Right lobe of liver (tissue), 6 donors: Measurements from ENCODE around the gene CALD1. TPM values are rescaled to one million over a fixed set of nuclear protein-coding genes. Genes with fewer than 3 reads are reported as not detected.

Experiments
- ATAC-seq, 4 donors: fragments of 200-7000 bp; cut with Tn5 transposase; one replicate each; pipeline ENCODE4 v1.9.1; 2020; ENCODE audit warnings: mild to moderate bottlenecking in 4 of 4, moderate library complexity in 4 of 4
- DNase-seq, 3 donors: peaks; one replicate each; pipeline ENCODE4 v3.0.0-alpha.2; 2020
- H3K27ac ChIP-seq, 3 donors: fragments of 200-600 bp; one replicate each; pipeline ENCODE4 v1.8.0; 2022
- H3K27me3 ChIP-seq, 2 donors: fragments of 200-600 bp; one replicate each; pipeline ENCODE4 v1.8.0; 2022
- H3K36me3 ChIP-seq, 4 donors: fragments of 200-600 bp; sonication (generic) in 1 of 4; one replicate each; pipeline versions ENCODE4 v1.5.1 to v1.8.0; 2017 to 2022; ENCODE audit warnings: control low read depth in 1 of 4
- H3K4me1 ChIP-seq, 4 donors: fragments of 200-600 bp; sonication (generic) in 1 of 4; one replicate each; pipeline versions ENCODE4 v1.5.1 to v1.8.0; 2017 to 2022; ENCODE audit warnings: control low read depth in 1 of 4
- H3K4me3 ChIP-seq, 3 donors: fragments of 200-600 bp; one replicate each; pipeline ENCODE4 v1.8.0; 2022
- H3K9me3 ChIP-seq, 4 donors: fragments of 200-600 bp; sonication (generic) in 1 of 4; one replicate each; pipeline versions ENCODE4 v1.5.1 to v1.8.0; 2017 to 2022; ENCODE audit warnings: control low read depth in 1 of 4
- POLR2A ChIP-seq: fragments of 450-650 bp; IDR thresholded peaks from one replicate; pipeline ENCODE4 v1.6.1; 2017; ENCODE audit warnings: antibody characterized with exemption, mild to moderate bottlenecking
- WGBS: methylation state at CpG from one replicate; pipeline ENCODE4 v1.1.6; 2018; ENCODE audit warnings: low coverage, low lambda C conversion rate; ENCODE audit not compliant: insufficient coverage; ENCODE audit errors: missing lambda C conversion rate; 5-methylcytosine and 5-hydroxymethylcytosine counted together
- intact Hi-C, 2 donors: fragments of 100-400 bp; cut with DNase I; formaldehyde crosslinking; loops; one replicate each; pipeline versions ENCODE4 v1.11.2 to v1.14.1; 2022
- total RNA-seq, 6 experiments: library from RNA; depleted of rRNA in 2 of 6; stranded (reverse); fragments of >200 nt in 2 of 6; fragmentation: NEBNext Ultra II Directional in 3 of 6; extraction: Animal tissue kit (Norgen Biotek cat#: 25700) in 3 of 6; gene quantifications; one replicate each; pipeline versions ENCODE4 v1.1.0 to v1.2.4, GENCODE V29; 2016 to 2023
- TF ChIP-seq, protein P1 (sequence below), 4 donors: fragments of 200-600 bp in 3 of 4; fragments of 450-650 bp in 1 of 4; IDR thresholded peaks; one replicate each; pipeline versions ENCODE4 v1.5.1 to v1.8.0; 2016 to 2022; ENCODE audit warnings: antibody characterized with exemption in 4 of 4, mild to moderate bottlenecking in 2 of 4
- donor health status: DM: no; HTN: yes; CAD: no.
- donor health status: DM: no; HTN: no; CAD: no.
- donor health status: DM: no; HTN: no; CAD: no.
- donor health status: DM: no; HTN: yes; CAD: no.
- donor health status: DM: no; HTN: yes; CAD: no.

The CALD1 gene
- total RNA-seq, 6 experiments from 2014 or later, result 110 to 181 (median 131) TPM

DNA sequence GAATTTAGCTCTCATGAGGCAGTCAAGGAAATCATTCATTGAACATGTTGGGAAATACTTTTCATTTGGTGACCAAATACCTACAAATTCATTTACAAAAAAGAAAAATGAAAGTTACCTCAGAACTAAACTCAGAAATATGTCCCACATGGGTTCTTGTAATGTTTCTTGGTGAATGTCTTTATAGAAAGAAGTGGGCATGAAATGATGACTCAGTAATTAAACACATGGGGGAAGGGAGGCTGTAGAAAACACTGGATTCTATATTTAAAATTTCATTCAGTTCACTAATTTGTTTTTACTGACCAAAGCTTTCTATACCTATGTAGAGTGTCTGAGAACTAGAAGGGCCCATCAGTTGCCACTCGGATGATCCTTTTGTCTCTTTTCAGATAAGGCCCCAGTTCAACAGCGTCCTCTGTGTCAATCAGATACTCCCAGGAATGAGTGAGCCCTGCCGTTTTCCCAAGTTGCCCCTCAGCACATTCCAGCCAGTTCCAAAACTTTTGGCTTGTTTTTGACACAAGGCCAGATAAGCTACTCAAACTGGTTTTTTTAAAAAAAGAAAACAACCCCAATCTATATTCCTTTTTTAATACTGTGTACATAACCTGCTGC, 157.6 kb downstream of the CALD1 start:
- intact Hi-C loops, result no loop called here
- Histone ChIP-seq H3K9me3 (no peaks in the 10 kb centered on the region), H3K4me3 (no peak overlapping the region), H3K4me1 (peaks cover 0 to 10% (median 4%) of the 10 kb centered on the region in 4 donors), H3K27ac (no peak overlapping the region), H3K36me3 (peaks cover 0 to 32% (median 13%) of the 10 kb centered on the region in 4 donors), H3K27me3 (no peaks in the 10 kb centered on the region)
- ATAC-seq, result no peak
- 87% methylated on average over 3 of the region's 3 CpGs for WGBS
- TF ChIP-seq, protein P1, sequence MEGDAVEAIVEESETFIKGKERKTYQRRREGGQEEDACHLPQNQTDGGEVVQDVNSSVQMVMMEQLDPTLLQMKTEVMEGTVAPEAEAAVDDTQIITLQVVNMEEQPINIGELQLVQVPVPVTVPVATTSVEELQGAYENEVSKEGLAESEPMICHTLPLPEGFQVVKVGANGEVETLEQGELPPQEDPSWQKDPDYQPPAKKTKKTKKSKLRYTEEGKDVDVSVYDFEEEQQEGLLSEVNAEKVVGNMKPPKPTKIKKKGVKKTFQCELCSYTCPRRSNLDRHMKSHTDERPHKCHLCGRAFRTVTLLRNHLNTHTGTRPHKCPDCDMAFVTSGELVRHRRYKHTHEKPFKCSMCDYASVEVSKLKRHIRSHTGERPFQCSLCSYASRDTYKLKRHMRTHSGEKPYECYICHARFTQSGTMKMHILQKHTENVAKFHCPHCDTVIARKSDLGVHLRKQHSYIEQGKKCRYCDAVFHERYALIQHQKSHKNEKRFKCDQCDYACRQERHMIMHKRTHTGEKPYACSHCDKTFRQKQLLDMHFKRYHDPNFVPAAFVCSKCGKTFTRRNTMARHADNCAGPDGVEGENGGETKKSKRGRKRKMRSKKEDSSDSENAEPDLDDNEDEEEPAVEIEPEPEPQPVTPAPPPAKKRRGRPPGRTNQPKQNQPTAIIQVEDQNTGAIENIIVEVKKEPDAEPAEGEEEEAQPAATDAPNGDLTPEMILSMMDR (IDR thresholded peaks at IDR 0.05), result no peak
- no peak for TF ChIP-seq POLR2A
- DNase-seq, result no peak

DNA sequence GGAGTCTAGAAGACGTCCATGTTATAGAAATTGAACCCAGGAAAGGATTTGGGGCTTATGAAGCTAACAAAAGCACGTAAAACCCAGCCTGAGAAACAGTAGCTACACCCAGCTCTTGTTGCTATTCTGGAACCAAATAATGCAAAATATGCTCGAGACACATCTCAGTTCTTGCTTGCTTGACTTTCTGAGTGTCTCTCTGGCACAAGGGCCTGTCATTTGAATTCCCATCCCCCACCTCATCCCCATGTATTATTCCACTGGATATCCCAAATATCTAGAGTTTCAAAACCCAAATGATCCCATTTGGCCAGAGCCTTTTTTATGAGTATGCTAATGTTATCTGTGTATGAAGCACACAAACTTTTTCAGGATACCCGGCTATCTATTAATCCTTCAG, 158.7 kb downstream of the CALD1 start:
- TF ChIP-seq, protein P1 (IDR thresholded peaks at IDR 0.05), result no peak
- Histone ChIP-seq H3K9me3 (no peaks in the 10 kb centered on the region), H3K4me1 (peaks cover 0 to 19% (median 6%) of the 10 kb centered on the region in 4 donors), H3K4me3 (no peak overlapping the region), H3K27ac (no peak overlapping the region), H3K27me3 (no peaks in the 10 kb centered on the region), H3K36me3 (peaks cover 0 to 28% (median 13%) of the 10 kb centered on the region in 4 donors)
- ATAC-seq (no peak), DNase-seq (no peak)
- intact Hi-C loops, result no loop called here
- 96% methylated on average over 3 of the region's 4 CpGs for WGBS

DNA sequence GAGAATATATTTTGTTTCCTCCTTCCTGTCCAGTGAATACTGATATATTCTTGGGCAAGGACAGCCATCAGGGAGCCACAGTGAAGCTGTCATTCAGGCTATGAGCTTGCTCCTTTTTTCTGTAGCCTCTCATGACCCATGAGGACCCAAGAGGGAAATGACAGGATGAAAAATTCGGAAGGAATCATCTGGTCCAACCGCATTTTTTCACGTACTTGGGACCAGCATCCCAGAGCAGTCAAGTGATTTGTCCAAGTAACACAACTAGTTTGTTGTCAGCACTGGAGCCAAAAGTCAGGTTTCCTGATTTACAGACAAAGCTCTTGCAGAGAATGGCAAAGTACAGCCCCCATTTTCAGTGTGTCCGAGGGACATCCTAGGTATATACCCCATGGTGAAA, 159.7 kb downstream of the CALD1 start:
- Histone ChIP-seq H3K4me1 (peaks cover 0 to 29% (median 6%) of the 10 kb centered on the region in 4 donors), H3K9me3 (no peaks in the 10 kb centered on the region), H3K4me3 (no peak overlapping the region), H3K27me3 (no peaks in the 10 kb centered on the region), H3K36me3 (peaks cover 0 to 22% (median 11%) of the 10 kb centered on the region in 4 donors), H3K27ac (no peak overlapping the region)
- intact Hi-C loops, result no loop called here
- DNase-seq (no peak), ATAC-seq (no peak)
- no peak for TF ChIP-seq POLR2A
- TF ChIP-seq, protein P1 (IDR thresholded peaks at IDR 0.05), result no peak
- 78% methylated on average over 4 of the region's 4 CpGs for WGBS

DNA sequence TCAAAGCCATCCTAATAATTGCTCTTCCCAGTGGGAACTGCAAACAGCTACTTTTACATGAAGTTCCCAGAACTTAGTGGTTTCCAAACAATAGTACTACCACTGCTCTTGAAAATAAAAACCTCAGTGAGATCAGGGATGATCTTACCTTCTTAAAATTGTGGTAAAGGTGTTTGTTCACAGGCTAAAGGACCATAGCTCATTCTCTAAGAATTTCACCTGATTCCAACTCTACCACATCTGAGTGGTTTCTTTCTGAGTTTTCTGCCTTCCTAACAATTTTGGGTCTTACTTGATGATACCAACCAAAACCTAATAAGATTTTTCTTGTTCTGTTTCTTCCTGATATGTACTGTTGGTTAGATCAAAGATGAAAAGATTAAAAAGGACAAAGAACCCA, 161.3 kb downstream of the CALD1 start:
- Histone ChIP-seq H3K4me3 (no peak overlapping the region), H3K27me3 (no peaks in the 10 kb centered on the region), H3K4me1 (peaks cover 0 to 34% (median 6%) of the 10 kb centered on the region in 4 donors), H3K9me3 (no peaks in the 10 kb centered on the region), H3K36me3 (peaks cover 0 to 6% (median 3%) of the 10 kb centered on the region in 4 donors), H3K27ac (no peak overlapping the region)
- no peak for ATAC-seq
- intact Hi-C loops, result no loop called here
- TF ChIP-seq, protein P1 (IDR thresholded peaks at IDR 0.05), result no peak
- no peak for TF ChIP-seq POLR2A
- no peak for DNase-seq
